ACC112 (cell line): ENCODE results near the gene MBNL1.

Experiments used
- H2AFZ ChIP-seq: fragments of 200-600 bp; sonication (generic); one replicate; pipeline ENCODE4 v1.6.0; 2017; ENCODE audit warnings: antibody characterized with exemption, low read length; ENCODE audit not compliant: unreplicated experiment
- H3K27ac ChIP-seq: fragments of 200-600 bp; sonication (generic); 2 replicates; pipeline ENCODE4 v1.5.1; 2014; ENCODE audit warnings: low read depth, mild to moderate bottlenecking, antibody characterized with exemption, low read length, moderate library complexity
- H3K27me3 ChIP-seq: fragments of 200-600 bp; sonication (generic); 2 replicates; pipeline ENCODE4 v1.6.1; 2014; ENCODE audit warnings: mild to moderate bottlenecking, antibody characterized with exemption, low read length, moderate library complexity, mixed read lengths; ENCODE audit not compliant: insufficient read depth
- H3K36me3 ChIP-seq: fragments of 200-600 bp; sonication (generic); 2 replicates; pipeline ENCODE4 v1.6.1; 2016; ENCODE audit warnings: mild to moderate bottlenecking, antibody characterized with exemption, low read length, moderate library complexity, mixed read lengths; ENCODE audit not compliant: insufficient read depth
- H3K4me1 ChIP-seq: fragments of 200-600 bp; sonication (generic); one replicate; pipeline ENCODE4 v1.6.1; 2016; ENCODE audit warnings: low read length, mixed read lengths; ENCODE audit not compliant: insufficient read depth, unreplicated experiment, control insufficient read depth
- H3K4me3 ChIP-seq: fragments of 200-600 bp; sonication (generic); 2 replicates; pipeline ENCODE4 v1.5.1; 2014; ENCODE audit warnings: mild to moderate bottlenecking, low read depth, low read length
- H3K79me2 ChIP-seq: fragments of 200-600 bp; sonication (generic); one replicate; pipeline ENCODE4 v1.6.0; 2016; ENCODE audit warnings: low read length; ENCODE audit not compliant: control insufficient read depth, unreplicated experiment, insufficient read depth

MBNL1 gene

DNA sequence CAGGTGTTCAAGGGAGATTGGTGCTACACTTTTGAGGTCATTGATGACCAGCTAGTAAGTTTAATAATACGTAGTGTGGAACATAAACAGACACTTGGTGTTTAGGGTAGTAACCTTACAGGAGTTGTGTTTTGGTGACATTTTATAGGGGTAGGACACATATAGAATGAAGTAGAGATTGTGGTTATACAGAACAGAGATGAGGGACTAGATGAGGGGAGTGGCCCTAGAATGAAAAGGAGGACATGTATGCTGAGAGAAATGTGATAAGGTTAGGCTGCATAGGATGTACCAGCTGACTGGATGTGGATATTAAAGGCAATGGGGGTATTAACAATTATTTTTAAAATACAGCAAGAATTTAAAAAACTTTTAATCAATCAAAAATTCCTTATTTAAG is 8.0 kb downstream of the MBNL1 start:
- Histone ChIP-seq H2AFZ (no peak overlapping the region), H3K36me3 (peaks cover 4% of the 10 kb centered on the region), H3K27ac (no peak overlapping the region), H3K79me2 (peaks cover 99% of the 10 kb centered on the region), H3K4me1 (peaks cover 72% of the 10 kb centered on the region), H3K27me3 (no peaks in the 10 kb centered on the region), H3K4me3 (no peak overlapping the region)

DNA sequence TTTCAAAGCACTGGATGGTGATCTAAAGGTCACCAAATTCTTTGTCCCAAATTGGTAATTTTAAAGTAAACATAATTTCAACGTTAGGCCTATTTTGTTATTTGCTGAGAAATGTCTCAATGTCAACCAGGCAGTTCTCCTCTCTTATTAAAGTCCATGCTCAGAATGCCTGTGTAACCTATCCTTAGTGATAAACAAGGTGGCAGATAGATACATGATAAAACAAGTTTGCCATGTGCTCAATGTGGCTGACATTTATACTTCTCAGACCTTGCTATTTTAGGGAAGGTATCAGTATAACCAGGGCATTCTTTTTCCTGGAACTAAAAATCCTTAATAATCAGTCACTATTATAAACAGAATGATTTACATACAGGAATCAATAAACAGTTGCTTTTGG is 8.5 kb downstream of the MBNL1 start:
- Histone ChIP-seq H3K79me2 (peaks cover 99% of the 10 kb centered on the region), H3K4me3 (no peak overlapping the region), H3K4me1 (peaks cover 74% of the 10 kb centered on the region), H2AFZ (no peak overlapping the region), H3K36me3 (peaks cover 4% of the 10 kb centered on the region), H3K27me3 (no peaks in the 10 kb centered on the region), H3K27ac (no peak overlapping the region)

DNA sequence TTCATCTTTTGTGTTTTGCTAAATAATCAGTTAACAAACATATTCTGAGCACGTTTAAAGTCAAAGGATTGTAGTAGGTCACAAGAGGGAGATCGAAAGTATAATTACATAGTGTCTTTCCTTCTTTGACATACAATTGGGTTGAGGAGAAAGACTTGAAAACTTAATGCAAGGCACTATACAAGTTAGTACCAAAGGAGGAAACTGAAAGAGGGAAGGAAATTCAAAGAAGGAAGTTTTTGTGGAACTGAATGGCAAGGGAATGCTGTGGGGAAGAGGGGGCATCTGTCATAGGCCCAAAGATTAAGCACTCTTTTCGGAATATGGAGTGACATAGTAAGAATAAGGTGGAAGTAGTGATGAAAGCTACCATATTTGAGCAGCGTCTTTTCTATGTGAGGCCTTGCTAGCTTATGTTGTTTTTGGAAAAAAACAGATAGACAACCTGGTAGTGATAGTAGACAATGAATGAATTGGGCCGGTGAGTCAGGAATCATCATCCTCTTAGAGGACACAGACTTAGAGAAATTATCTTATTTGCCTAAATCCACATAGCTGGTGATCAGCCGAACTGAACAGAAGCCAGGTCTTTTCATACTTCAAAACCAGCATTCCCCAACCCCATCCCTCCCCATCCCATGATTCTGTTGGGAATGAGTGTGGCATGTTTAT is 10.2 kb downstream of the MBNL1 start:
- Histone ChIP-seq H3K4me1 (peaks cover 71% of the 10 kb centered on the region), H2AFZ (no peak overlapping the region), H3K27ac (0 out of 2 replicates have a peak overlapping the region, but pooled peaks have one; percentile 5), H3K36me3 (no peaks in the 10 kb centered on the region), H3K27me3 (no peaks in the 10 kb centered on the region), H3K79me2 (peaks cover 99% of the 10 kb centered on the region), H3K4me3 (no peak overlapping the region)

DNA sequence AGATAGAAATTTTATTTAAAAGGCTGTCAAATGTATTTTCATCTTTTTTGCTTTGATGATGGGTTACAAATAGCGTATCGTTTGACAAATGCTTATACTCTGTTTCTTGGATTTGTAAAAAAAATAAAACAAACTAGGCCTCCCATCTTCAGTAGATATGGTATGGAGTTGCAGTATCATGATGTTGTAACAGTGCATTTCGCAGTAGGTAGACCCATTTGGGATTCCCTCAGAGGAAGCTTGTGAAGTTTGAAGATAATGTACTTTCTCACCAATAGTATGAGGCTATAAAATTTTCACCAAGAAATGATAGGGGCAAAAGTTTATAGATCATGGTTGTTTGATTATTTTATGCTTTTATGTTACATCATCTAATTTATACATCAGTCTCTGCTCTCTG is 10.8 kb downstream of the MBNL1 start:
- H3K27me3 ChIP-seq = no peaks in the 10 kb centered on the region
- no peak overlapping the region for H3K4me3 ChIP-seq
- no peak overlapping the region for H2AFZ ChIP-seq
- H3K27ac ChIP-seq = no peak overlapping the region
- H3K36me3 ChIP-seq = no peaks in the 10 kb centered on the region
- peaks cover 98% of the 10 kb centered on the region for H3K79me2 ChIP-seq
- H3K4me1 ChIP-seq = peaks cover 71% of the 10 kb centered on the region

DNA sequence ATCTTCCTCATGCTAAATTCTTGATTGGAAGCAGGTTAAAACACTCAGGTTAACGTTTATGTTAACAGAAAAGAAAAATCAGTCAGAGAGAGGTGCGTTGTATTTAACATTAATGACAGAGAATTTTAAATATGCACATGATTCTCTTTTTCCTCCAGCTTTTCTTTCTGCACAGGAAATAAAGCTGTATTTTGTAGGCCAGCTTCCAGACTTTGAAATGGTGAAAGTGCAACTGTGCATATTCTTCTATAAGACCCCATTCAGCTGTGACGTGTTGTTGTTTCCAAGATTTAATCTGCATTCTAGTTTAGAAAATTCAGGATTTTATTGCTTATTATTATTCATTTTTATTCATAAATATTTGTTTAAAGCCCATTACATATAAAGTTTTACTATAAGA is 11.8 kb downstream of the MBNL1 start:
- peaks cover 67% of the 10 kb centered on the region for H3K4me1 ChIP-seq
- H2AFZ ChIP-seq = no peak overlapping the region
- no peak overlapping the region for H3K27ac ChIP-seq
- no peaks in the 10 kb centered on the region for H3K36me3 ChIP-seq
- H3K4me3 ChIP-seq = no peak overlapping the region
- H3K27me3 ChIP-seq = no peaks in the 10 kb centered on the region
- peaks cover 98% of the 10 kb centered on the region for H3K79me2 ChIP-seq

DNA sequence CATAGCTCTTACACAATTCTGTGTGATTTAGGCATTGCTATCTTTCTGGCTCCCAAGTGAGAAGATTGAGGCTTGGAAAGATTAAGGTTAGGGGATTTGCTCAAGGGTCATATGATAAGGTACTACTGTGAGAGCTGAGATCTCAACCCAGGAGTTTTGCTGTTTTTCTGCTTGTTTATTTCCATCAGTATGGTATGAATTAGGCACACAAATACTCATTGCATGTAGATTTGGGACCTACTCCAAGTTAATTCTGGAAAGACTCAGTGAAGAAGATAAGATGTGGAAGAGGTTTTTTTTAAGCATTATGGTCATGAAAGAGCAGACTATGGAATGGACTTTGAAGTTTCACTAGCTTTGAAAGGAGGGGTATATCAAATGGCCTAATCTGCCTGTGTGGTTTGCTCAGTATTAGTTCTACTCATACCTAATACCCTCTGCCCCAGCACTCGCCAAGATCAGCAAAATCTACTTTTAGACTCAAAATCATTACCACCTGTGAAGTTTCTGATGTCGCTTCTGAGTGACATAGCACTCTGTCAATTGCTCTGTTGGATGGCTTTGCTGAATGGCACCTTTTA is 12.5 kb downstream of the MBNL1 start:
- peaks cover 64% of the 10 kb centered on the region for H3K4me1 ChIP-seq
- 0 out of 2 replicates have a peak overlapping the region, but pooled peaks have one; percentile 11 for H3K27ac ChIP-seq
- peaks cover 97% of the 10 kb centered on the region for H3K79me2 ChIP-seq
- no peak overlapping the region for H3K4me3 ChIP-seq
- H2AFZ ChIP-seq = no peak overlapping the region
- 0 out of 2 replicates have a peak, but pooled peaks cover 4% of the 10 kb centered on the region for H3K36me3 ChIP-seq
- H3K27me3 ChIP-seq = no peaks in the 10 kb centered on the region

DNA sequence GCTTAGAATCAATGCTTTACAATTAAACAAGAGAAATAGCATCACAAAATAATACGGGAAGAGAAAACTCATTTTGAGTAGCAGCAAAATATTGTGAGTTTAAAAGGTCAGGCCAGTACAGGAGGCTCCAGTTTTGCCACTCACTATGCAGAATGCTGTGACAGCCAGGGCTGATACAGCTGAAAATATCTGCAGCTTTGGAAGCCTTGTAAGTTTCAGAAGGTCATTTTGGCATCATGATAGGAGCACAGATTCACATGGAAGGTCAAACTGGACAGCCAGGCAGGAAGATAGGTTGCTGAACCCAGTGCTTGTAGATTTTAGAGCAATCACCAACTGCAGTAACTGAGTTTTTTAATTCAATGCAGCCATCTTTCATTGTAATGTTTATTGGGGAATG is 14.1 kb downstream of the MBNL1 start:
- H3K4me1 ChIP-seq = peaks cover 53% of the 10 kb centered on the region
- no peak overlapping the region for H3K4me3 ChIP-seq
- H2AFZ ChIP-seq = no peak overlapping the region
- 0 out of 2 replicates have a peak, but pooled peaks cover 4% of the 10 kb centered on the region for H3K36me3 ChIP-seq
- peaks cover 95% of the 10 kb centered on the region for H3K79me2 ChIP-seq
- H3K27me3 ChIP-seq = no peaks in the 10 kb centered on the region
- H3K27ac ChIP-seq = no peak overlapping the region

DNA sequence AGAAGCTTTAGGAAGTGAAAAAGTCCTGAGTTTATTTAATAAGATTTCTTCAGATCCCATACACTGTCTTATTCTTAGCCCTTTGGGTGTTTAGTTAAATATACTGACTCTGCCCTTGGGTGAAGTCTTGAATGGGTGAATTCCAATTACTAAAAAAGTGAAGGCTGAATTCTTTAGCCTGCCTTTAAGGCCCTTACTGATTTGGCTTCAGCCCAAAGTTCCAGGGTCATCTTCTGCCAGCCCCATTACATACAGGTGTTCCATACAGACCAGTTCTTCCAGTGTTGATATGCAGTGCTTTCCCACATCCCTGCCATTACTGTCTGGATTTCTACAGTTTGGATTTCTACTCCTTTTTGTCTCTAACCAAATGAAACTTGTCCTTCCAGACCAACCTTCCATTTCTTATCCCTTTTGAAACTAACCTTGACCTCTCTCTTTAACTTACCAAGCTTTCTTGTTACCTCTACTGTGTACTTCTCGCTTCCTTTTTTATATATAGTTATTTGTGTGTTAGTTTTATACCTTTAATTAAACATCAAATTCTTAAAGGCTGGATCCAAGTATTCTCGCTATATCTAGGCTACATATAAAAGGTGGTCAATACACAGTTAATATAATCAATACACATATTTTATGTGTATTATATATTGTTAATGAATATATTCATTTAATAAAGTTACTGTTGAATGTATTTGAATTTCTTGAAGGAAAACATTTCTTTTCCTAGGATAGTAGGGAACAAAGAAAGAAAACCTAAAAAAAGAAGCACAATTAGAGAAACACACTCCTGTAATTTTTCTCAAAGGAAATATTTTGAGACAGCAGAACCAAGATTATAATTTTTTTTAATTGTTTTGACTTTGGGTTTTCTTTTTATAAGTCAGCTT is 15.0 kb downstream of the MBNL1 start:
- Histone ChIP-seq H3K79me2 (peaks cover 95% of the 10 kb centered on the region), H3K36me3 (0 out of 2 replicates have a peak, but pooled peaks cover 4% of the 10 kb centered on the region), H3K4me3 (no peak overlapping the region), H3K27ac (no peak overlapping the region), H3K27me3 (no peaks in the 10 kb centered on the region), H3K4me1 (peaks cover 55% of the 10 kb centered on the region), H2AFZ (no peak overlapping the region)

DNA sequence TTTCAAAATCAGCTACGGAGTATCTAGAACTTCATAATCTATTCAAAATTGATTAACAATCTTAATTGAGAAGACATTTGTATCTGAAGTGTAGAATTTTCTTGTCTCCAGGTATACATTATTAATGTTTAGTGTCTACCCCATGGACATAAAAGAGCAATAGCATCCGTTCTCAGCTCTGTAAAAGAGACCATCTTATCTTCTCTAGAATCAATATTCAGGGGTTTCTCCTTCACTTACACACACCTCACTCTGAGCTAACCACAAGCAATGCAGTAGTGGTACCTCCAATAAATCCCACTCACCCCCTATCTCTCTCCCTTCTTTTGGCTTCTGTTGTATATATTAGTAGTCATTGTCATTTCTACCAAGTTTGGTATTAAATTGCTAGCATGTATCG is 16.2 kb downstream of the MBNL1 start:
- 0 out of 2 replicates have a peak, but pooled peaks cover 4% of the 10 kb centered on the region for H3K36me3 ChIP-seq
- H3K27me3 ChIP-seq = no peaks in the 10 kb centered on the region
- H2AFZ ChIP-seq = no peak overlapping the region
- H3K27ac ChIP-seq = no peak overlapping the region
- H3K4me1 ChIP-seq = peaks cover 55% of the 10 kb centered on the region
- peaks cover 95% of the 10 kb centered on the region for H3K79me2 ChIP-seq
- H3K4me3 ChIP-seq = no peak overlapping the region

DNA sequence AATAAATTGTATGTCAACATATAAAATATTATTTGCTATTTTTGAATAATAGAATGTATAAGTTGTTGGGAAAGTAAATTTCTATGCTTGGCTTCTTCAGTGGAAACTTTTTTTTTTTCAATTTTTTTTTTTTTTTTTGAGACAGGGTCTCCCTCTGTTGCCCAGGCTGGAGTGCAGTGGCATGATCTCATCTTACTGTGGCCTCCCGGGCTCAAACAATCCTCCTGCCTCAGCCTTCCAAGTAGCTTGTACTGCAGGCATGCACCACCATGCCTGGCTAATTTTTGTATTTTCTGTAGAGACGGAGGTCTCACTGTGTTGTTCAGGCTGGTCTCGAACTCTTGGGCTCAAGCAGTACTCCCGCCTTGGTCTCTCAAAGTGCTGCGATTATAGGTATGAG is 16.8 kb downstream of the MBNL1 start:
- Histone ChIP-seq H3K4me1 (peaks cover 55% of the 10 kb centered on the region), H3K79me2 (peaks cover 95% of the 10 kb centered on the region), H3K27ac (no peak overlapping the region), H3K4me3 (no peak overlapping the region), H2AFZ (no peak overlapping the region), H3K36me3 (0 out of 2 replicates have a peak, but pooled peaks cover 4% of the 10 kb centered on the region), H3K27me3 (no peaks in the 10 kb centered on the region)
